Middle frontal gyrus (tissue), 1 donor: ENCODE measurements around the gene SREBF1.

Experiments
- DNase-seq: peaks from one replicate; pipeline ENCODE4 v3.0.0-alpha.2; 2015; ENCODE audit warnings: low spot score; ENCODE audit errors: extremely low spot score

Gene SREBF1

GRCh38 chr17:17766077-17766743, 70.6 kb downstream of the SREBF1 start:
- DNase-seq: no peak

- DNase-seq: no peak
These were observed 71.3 kb downstream of the SREBF1 start for GRCh38 chr17:17765359-17766076.

GRCh38 chr17:17763734-17764133, 73.1 kb downstream of the SREBF1 start:
- DNase-seq: no peak

- no peak for DNase-seq
These were observed 73.7 kb downstream of the SREBF1 start for GRCh38 chr17:17763136-17763535.

- no peak for DNase-seq
These were observed 74.1 kb downstream of the SREBF1 start for GRCh38 chr17:17762744-17763105.
